ENCODE measurements around the gene AMZ2.
"Not testable (repeated sequence)": the region's sequence is repeated elsewhere in the genome, so short reads cannot be mapped to it uniquely, and the experiment has no call there.

- TF ChIP-seq TAF1 (IDR thresholded peaks at IDR 0.05; ENCODE audit: borderline replicate concordance, low read depth, low read length); SIN3A (IDR thresholded peaks at IDR 0.05; ENCODE audit: borderline replicate concordance, low read depth, low read length); EP300 (IDR thresholded peaks at IDR 0.05; ENCODE audit: borderline replicate concordance in 1 of 2, low read depth in 1 of 2, low read length in 1 of 2); CTCF (IDR thresholded peaks at IDR 0.05); CHD2 (IDR thresholded peaks at IDR 0.05; ENCODE audit: low read length, partially characterized antibody): not testable (repeated sequence)
- TF ChIP-seq, protein P1, sequence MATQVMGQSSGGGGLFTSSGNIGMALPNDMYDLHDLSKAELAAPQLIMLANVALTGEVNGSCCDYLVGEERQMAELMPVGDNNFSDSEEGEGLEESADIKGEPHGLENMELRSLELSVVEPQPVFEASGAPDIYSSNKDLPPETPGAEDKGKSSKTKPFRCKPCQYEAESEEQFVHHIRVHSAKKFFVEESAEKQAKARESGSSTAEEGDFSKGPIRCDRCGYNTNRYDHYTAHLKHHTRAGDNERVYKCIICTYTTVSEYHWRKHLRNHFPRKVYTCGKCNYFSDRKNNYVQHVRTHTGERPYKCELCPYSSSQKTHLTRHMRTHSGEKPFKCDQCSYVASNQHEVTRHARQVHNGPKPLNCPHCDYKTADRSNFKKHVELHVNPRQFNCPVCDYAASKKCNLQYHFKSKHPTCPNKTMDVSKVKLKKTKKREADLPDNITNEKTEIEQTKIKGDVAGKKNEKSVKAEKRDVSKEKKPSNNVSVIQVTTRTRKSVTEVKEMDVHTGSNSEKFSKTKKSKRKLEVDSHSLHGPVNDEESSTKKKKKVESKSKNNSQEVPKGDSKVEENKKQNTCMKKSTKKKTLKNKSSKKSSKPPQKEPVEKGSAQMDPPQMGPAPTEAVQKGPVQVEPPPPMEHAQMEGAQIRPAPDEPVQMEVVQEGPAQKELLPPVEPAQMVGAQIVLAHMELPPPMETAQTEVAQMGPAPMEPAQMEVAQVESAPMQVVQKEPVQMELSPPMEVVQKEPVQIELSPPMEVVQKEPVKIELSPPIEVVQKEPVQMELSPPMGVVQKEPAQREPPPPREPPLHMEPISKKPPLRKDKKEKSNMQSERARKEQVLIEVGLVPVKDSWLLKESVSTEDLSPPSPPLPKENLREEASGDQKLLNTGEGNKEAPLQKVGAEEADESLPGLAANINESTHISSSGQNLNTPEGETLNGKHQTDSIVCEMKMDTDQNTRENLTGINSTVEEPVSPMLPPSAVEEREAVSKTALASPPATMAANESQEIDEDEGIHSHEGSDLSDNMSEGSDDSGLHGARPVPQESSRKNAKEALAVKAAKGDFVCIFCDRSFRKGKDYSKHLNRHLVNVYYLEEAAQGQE (IDR thresholded peaks at IDR 0.05; ENCODE audit: low read depth, low read length) = not testable (repeated sequence)
Measured at GRCh38 chr17:68231131-68231530, 16.7 kb upstream of the AMZ2 start.

Data from SK-N-SH (cell line).